Parathyroid adenoma (tissue), 2 donors: Measurements from ENCODE around the gene CCBE1.
"Not testable (repeated sequence)": the region's sequence is repeated elsewhere in the genome, so short reads cannot be mapped to it uniquely, and the experiment has no call there.

ENCODE experiments used
- H2AFZ ChIP-seq: fragments of 300-600 bp; sonication (generic); one replicate; pipeline ENCODE4 v1.7.0; 2017; ENCODE audit warnings: antibody characterized with exemption, mild to moderate bottlenecking
- H3K27ac ChIP-seq: fragments of 300-600 bp; sonication (generic); one replicate; pipeline ENCODE4 v1.7.0; 2017
- H3K27me3 ChIP-seq: fragments of 300-600 bp; sonication (generic); one replicate; pipeline ENCODE4 v1.7.0; 2017; ENCODE audit warnings: low read length; ENCODE audit not compliant: control insufficient read depth, insufficient read depth
- H3K36me3 ChIP-seq: fragments of 300-600 bp; sonication (generic); one replicate; pipeline ENCODE4 v1.7.0; 2017; ENCODE audit warnings: low read length; ENCODE audit not compliant: control insufficient read depth, insufficient read depth
- H3K4me1 ChIP-seq: fragments of 300-600 bp; sonication (generic); one replicate; pipeline ENCODE4 v1.7.0; 2017; ENCODE audit warnings: control low read depth
- H3K4me2 ChIP-seq: fragments of 300-600 bp; sonication (generic); one replicate; pipeline ENCODE4 v1.7.0; 2017; ENCODE audit warnings: low read length
- H3K4me3 ChIP-seq: fragments of 300-600 bp; sonication (generic); one replicate; pipeline ENCODE4 v1.7.0; 2017; ENCODE audit warnings: low read depth, low read length
- H3K79me2 ChIP-seq: fragments of 300-600 bp; sonication (generic); one replicate; pipeline ENCODE4 v1.7.0; 2017; ENCODE audit warnings: control low read depth
- H3K9ac ChIP-seq: fragments of 300-600 bp; sonication (generic); one replicate; pipeline ENCODE4 v1.7.0; 2017; ENCODE audit warnings: mild to moderate bottlenecking
- H3K9me3 ChIP-seq: fragments of 300-600 bp; sonication (generic); one replicate; pipeline ENCODE4 v1.7.0; 2017; ENCODE audit warnings: low read length; ENCODE audit not compliant: control insufficient read depth
- TF ChIP-seq, protein P1 (sequence below): fragments of 300-600 bp; sonication (generic); IDR thresholded peaks from one replicate; pipeline ENCODE4 v1.7.0; 2017; ENCODE audit warnings: antibody characterized with exemption, mild to moderate bottlenecking
- donor health status: primary hyperparathyroidism.

The CCBE1 gene

DNA sequence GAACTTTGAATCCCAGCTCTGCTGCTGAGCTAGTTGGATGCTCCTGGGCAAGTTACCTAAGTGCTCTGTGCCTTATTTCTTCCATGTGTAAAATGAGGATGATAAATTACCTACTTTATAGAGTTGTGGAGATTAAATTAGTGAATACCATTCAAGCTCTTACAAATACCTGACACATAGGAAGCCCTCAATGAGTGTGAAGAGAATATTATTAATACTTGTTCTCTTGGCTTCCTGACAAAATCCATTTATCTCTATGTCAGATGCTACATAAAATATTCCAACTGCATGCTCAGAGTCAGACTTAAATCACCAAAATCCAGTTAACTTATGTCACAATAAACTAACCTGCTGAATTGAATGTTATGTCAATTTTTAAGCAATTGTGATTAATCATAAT lies 42.9 kb upstream of the CCBE1 start:
- no peaks in the 10 kb centered on the region for H3K9me3 ChIP-seq
- H3K4me3 ChIP-seq = no peak overlapping the region
- no peak overlapping the region for H2AFZ ChIP-seq
- TF ChIP-seq, protein P1, sequence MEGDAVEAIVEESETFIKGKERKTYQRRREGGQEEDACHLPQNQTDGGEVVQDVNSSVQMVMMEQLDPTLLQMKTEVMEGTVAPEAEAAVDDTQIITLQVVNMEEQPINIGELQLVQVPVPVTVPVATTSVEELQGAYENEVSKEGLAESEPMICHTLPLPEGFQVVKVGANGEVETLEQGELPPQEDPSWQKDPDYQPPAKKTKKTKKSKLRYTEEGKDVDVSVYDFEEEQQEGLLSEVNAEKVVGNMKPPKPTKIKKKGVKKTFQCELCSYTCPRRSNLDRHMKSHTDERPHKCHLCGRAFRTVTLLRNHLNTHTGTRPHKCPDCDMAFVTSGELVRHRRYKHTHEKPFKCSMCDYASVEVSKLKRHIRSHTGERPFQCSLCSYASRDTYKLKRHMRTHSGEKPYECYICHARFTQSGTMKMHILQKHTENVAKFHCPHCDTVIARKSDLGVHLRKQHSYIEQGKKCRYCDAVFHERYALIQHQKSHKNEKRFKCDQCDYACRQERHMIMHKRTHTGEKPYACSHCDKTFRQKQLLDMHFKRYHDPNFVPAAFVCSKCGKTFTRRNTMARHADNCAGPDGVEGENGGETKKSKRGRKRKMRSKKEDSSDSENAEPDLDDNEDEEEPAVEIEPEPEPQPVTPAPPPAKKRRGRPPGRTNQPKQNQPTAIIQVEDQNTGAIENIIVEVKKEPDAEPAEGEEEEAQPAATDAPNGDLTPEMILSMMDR = no peak
- H3K4me1 ChIP-seq = no peaks in the 10 kb centered on the region
- no peaks in the 10 kb centered on the region for H3K27me3 ChIP-seq
- H3K79me2 ChIP-seq = no peaks in the 10 kb centered on the region
- H3K4me2 ChIP-seq = no peak overlapping the region
- no peak overlapping the region for H3K27ac ChIP-seq
- no peak overlapping the region for H3K9ac ChIP-seq
- H3K36me3 ChIP-seq = no peaks in the 10 kb centered on the region

DNA sequence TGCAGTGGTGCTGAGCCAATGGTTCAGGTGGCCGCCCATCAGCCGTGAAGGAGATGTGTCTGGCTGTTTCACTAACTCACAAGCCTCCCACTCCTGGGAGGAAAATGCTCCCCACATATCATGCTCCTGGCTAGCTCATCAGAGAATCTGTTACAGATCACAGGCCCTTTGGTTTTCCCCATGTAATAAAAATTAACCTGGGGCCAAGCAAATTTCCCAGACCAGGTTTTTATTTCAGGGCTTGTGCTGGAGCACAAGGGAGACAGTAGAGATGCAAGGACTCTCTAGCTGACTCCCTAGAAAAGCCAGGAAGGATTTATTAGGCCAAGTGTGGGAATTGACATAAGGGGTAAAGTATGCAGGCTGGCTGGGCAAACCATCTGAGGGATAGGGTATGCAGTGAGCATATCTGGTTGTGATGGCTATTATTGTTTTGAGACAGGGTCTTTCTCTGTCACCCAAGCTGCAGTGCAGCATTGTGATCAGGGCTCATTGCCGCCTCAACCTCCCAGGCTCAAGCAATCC lies 40.6 kb upstream of the CCBE1 start:
- Histone ChIP-seq H3K36me3 (no peaks in the 10 kb centered on the region), H3K9me3 (no peaks in the 10 kb centered on the region), H2AFZ (no peak overlapping the region), H3K4me3 (no peak overlapping the region), H3K4me2 (no peak overlapping the region), H3K27ac (no peak overlapping the region), H3K79me2 (no peaks in the 10 kb centered on the region), H3K4me1 (no peaks in the 10 kb centered on the region), H3K27me3 (no peaks in the 10 kb centered on the region), H3K9ac (no peak overlapping the region)
- TF ChIP-seq, protein P1 = no peak

DNA sequence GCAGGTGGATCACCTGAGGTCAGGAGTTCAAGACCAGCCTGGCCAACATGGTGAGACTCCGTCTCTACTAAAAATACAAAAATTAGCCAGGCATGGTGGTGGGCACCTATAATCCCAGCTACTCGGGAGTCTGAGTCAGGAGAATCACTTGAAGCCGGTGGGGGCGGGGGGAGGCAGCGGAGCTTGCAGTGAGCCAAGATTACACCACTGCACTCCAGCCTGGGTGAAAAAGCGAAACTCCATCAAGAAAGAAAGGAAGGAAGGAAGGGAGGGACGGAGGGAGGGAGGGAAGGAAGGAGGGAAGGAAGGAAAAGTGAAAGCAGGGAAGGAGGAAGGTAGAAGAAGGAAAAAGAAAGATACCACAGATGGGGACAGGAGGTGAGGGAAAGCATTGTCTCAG lies 40.1 kb upstream of the CCBE1 start:
- not testable (repeated sequence) for H3K27ac ChIP-seq, H3K4me3 ChIP-seq, H3K36me3 ChIP-seq, H2AFZ ChIP-seq, H3K9me3 ChIP-seq, H3K9ac ChIP-seq, H3K79me2 ChIP-seq, H3K27me3 ChIP-seq, H3K4me1 ChIP-seq, H3K4me2 ChIP-seq

GRCh38 chr18:59736061-59736460 lies 38.8 kb upstream of the CCBE1 start:
- no peak overlapping the region for H3K9ac ChIP-seq
- H3K4me2 ChIP-seq = no peak overlapping the region
- no peak overlapping the region for H3K4me3 ChIP-seq
- H3K27me3 ChIP-seq = no peaks in the 10 kb centered on the region
- no peaks in the 10 kb centered on the region for H3K79me2 ChIP-seq
- no peaks in the 10 kb centered on the region for H3K4me1 ChIP-seq
- TF ChIP-seq, protein P1 = no peak
- H3K9me3 ChIP-seq = no peaks in the 10 kb centered on the region
- H3K36me3 ChIP-seq = no peaks in the 10 kb centered on the region
- no peak overlapping the region for H2AFZ ChIP-seq
- no peak overlapping the region for H3K27ac ChIP-seq

DNA sequence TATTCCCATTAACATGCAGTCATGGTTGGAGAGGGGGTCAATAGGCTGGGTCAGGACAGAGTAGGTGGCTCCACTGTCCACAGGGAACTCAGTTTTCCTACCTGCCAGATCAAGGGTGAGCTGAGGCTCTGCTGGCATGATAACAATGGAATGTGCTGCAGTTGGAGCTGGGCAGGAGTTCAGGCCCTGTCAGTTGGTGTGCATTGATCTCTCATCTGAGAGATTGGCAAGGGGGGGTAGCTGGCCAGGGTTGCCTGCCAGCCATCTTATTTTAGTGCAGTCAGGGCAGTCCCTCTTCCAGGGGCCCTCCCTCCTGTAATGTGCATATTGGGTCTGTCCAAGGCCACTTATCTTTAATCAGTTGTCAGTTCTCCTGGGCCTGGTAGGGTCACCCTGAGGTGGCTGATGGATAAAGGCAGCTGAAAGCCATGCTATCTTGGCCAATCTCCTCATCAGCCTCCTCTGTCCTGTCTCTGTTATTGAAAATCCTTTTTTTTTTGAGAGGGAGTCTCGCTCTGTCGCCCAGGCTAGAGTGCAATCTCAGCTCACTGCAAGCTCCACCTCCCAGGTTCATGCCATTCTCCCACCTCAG lies 38.1 kb upstream of the CCBE1 start:
- Histone ChIP-seq H3K79me2 (no peaks in the 10 kb centered on the region), H3K9me3 (no peaks in the 10 kb centered on the region), H3K27me3 (no peaks in the 10 kb centered on the region), H3K36me3 (no peaks in the 10 kb centered on the region), H3K9ac (no peak overlapping the region), H3K27ac (no peak overlapping the region), H3K4me3 (no peak overlapping the region), H2AFZ (no peak overlapping the region), H3K4me1 (no peaks in the 10 kb centered on the region), H3K4me2 (no peak overlapping the region)
- TF ChIP-seq, protein P1 = no peak
